Measurements from ENCODE around the gene RGPD6.
"Not testable (repeated sequence)": the region's sequence is repeated elsewhere in the genome, so short reads cannot be mapped to it uniquely, and the experiment has no call there.

- TF ChIP-seq CTCF (IDR thresholded peaks at IDR 0.05; ENCODE audit: insufficient read depth, low read depth, low read length); EZH2 (IDR thresholded peaks at IDR 0.05; ENCODE audit: insufficient read depth, low read length): not testable (repeated sequence)
Measured at GRCh38 chr2:110475627-110476359, 101.2 kb downstream of the RGPD6 start.
